GM21717 (cell line): ENCODE measurements around the gene HTT-AS.
"Not testable (repeated sequence)": the region's sequence is repeated elsewhere in the genome, so short reads cannot be mapped to it uniquely, and the experiment has no call there.

Experiments used
- ATAC-seq: cut with Tn5 transposase; IDR thresholded peaks from one replicate; pipeline ENCODE4 v1.9.1; 2021; ENCODE audit warnings: mild to moderate bottlenecking, moderate library complexity; ENCODE audit not compliant: unreplicated experiment

The HTT-AS gene

GRCh38 chr4:3074078-3074845 is at the start of gene HTT-AS, which contains the start of gene HTT:
Gene HTT-AS (minus strand): TSS chr4:3074538.
Gene HTT (plus strand): TSS chr4:3074681. CDS start chr4:3074826, 145 bp downstream.
- peak; percentile 75 for ATAC-seq

- no peak for ATAC-seq
These were observed 48.9 kb upstream of the HTT-AS start for GRCh38 chr4:3123181-3123671.

- no peak for ATAC-seq
These were observed 47.8 kb upstream of the HTT-AS start for GRCh38 chr4:3122081-3122563.

GRCh38 chr4:3121596-3121995 is 47.3 kb upstream of the HTT-AS start:
- ATAC-seq = no peak

GRCh38 chr4:3121110-3121509 is 46.8 kb upstream of the HTT-AS start:
- ATAC-seq = no peak

- no peak for ATAC-seq
These were observed 45.1 kb upstream of the HTT-AS start for GRCh38 chr4:3119464-3119863.

- ATAC-seq = no peak
These were observed 44.0 kb upstream of the HTT-AS start for GRCh38 chr4:3118312-3118711.

- ATAC-seq = no peak
These were observed 42.6 kb upstream of the HTT-AS start for GRCh38 chr4:3116955-3117354.

GRCh38 chr4:3115637-3116270 is 41.4 kb upstream of the HTT-AS start:
- no peak for ATAC-seq

- ATAC-seq = no peak
These were observed 40.0 kb upstream of the HTT-AS start for GRCh38 chr4:3114377-3114776.

GRCh38 chr4:3112609-3113469 is 38.5 kb upstream of the HTT-AS start:
- no peak for ATAC-seq

- ATAC-seq = no peak
These were observed 37.9 kb upstream of the HTT-AS start for GRCh38 chr4:3112201-3112600.

- no peak for ATAC-seq
These were observed 37.1 kb upstream of the HTT-AS start for GRCh38 chr4:3111461-3111860.

GRCh38 chr4:3108211-3108610 is 33.9 kb upstream of the HTT-AS start:
- ATAC-seq = no peak

- ATAC-seq = no peak
These were observed 33.4 kb upstream of the HTT-AS start for GRCh38 chr4:3107691-3108121.

GRCh38 chr4:3107271-3107670 is 32.9 kb upstream of the HTT-AS start:
- ATAC-seq = no peak

GRCh38 chr4:3106339-3107186 is 32.2 kb upstream of the HTT-AS start:
- peak; percentile 88 for ATAC-seq

- no peak for ATAC-seq
These were observed 24.0 kb upstream of the HTT-AS start for GRCh38 chr4:3098346-3098745.

GRCh38 chr4:3096202-3096601 is 21.9 kb upstream of the HTT-AS start:
- ATAC-seq = no peak

- ATAC-seq = not testable (repeated sequence)
These were observed 20.4 kb upstream of the HTT-AS start for GRCh38 chr4:3094701-3095100.
